ENCODE results near the gene JMJD6. TPM values are rescaled to one million over a fixed set of nuclear protein-coding genes. Genes with fewer than 3 reads are reported as not detected.

JMJD6 gene
- total and polyA plus RNA-seq, 9 of the 15 experiments (the other 6 are each of a cell fraction or from before 2014, with no cell fraction given): 2.5 to 52.3 (median 36.3) TPM

DNA sequence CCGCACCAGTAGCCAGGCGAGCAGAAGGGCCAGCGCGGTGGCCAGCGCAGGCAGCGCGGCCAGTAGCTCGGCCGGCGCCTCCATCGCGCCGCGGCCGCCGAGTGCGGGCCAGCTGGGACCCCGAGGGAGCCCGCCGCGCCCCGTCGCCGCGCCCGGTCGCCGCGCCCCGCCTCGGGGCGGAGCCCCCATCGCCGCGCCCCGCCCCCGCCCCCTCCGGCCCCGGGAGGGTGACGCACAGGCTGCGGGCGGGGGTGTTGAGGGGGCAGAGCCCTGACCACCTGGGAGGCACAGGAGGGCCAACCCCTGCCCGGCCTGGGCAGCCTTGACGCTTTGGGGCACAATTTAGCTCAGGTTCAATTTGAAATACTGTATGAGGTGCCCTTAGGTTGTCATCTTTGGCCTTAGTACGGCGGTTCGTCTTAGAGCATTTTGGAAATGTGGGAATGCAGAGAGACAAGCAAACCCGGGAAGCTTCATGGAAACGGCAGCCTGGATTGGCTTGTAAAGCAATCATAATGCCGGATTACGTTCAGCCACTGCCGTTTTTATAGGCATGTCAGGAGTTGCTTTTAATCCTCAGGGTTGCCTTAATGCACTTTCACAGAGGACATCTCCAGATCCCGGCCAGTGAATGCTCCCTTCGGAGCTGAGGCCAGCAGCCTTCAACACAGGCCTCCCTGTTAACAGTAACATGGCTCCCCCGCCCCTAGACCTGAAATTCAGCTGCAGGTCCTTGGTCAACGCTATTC, 15.4 kb downstream of the JMJD6 start, which contains the start of gene MXRA7 (continued):
- TF ChIP-seq, protein P1, sequence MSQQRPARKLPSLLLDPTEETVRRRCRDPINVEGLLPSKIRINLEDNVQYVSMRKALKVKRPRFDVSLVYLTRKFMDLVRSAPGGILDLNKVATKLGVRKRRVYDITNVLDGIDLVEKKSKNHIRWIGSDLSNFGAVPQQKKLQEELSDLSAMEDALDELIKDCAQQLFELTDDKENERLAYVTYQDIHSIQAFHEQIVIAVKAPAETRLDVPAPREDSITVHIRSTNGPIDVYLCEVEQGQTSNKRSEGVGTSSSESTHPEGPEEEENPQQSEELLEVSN (IDR thresholded peaks at IDR 0.05; ENCODE audit: borderline replicate concordance in 1 of 2, extremely low read depth in 1 of 2, insufficient read depth in 1 of 2, insufficient read length in 1 of 2, low read depth in 1 of 2, low read length in 1 of 2, poor library complexity in 1 of 2, severe bottlenecking in 1 of 2): peak in 1 of 2 experiments; percentile 12
- TF ChIP-seq ELF1 (tag; IDR thresholded peaks at IDR 0.05) (no peak), TBP (optimal IDR thresholded peaks at IDR 0.05; ENCODE audit: low read depth, low read length) (no peak), DPF2 (IDR thresholded peaks at IDR 0.05) (0 out of 2 replicates have a peak, but pooled peaks have one; percentile 38), ZNF212 (CRISPR knock-in tag; IDR thresholded peaks at IDR 0.05) (no peak), ZBTB5 (IDR thresholded peaks at IDR 0.05) (no peak), HNRNPL (IDR thresholded peaks at IDR 0.05; ENCODE audit: low read depth, low read length) (0 out of 2 replicates have a peak, but pooled peaks have one; percentile 12), KLF6 (CRISPR knock-in tag; IDR thresholded peaks at IDR 0.05; ENCODE audit: borderline replicate concordance) (no peak), ZNF655 (CRISPR knock-in tag; IDR thresholded peaks at IDR 0.05) (no peak), TEAD1 (CRISPR knock-in tag; IDR thresholded peaks at IDR 0.05) (no peak), SRSF3 (IDR thresholded peaks at IDR 0.05; ENCODE audit: insufficient read depth, low read length) (no peak), SIN3A (IDR thresholded peaks at IDR 0.05; ENCODE audit: borderline replicate concordance in 2 of 2, control insufficient read depth in 1 of 2, low read depth in 2 of 2, low read length in 2 of 2) (peak in 1 of 2 experiments; percentile 62; a peak in 1 of 4 replicates)
- TF ChIP-seq, protein P2, sequence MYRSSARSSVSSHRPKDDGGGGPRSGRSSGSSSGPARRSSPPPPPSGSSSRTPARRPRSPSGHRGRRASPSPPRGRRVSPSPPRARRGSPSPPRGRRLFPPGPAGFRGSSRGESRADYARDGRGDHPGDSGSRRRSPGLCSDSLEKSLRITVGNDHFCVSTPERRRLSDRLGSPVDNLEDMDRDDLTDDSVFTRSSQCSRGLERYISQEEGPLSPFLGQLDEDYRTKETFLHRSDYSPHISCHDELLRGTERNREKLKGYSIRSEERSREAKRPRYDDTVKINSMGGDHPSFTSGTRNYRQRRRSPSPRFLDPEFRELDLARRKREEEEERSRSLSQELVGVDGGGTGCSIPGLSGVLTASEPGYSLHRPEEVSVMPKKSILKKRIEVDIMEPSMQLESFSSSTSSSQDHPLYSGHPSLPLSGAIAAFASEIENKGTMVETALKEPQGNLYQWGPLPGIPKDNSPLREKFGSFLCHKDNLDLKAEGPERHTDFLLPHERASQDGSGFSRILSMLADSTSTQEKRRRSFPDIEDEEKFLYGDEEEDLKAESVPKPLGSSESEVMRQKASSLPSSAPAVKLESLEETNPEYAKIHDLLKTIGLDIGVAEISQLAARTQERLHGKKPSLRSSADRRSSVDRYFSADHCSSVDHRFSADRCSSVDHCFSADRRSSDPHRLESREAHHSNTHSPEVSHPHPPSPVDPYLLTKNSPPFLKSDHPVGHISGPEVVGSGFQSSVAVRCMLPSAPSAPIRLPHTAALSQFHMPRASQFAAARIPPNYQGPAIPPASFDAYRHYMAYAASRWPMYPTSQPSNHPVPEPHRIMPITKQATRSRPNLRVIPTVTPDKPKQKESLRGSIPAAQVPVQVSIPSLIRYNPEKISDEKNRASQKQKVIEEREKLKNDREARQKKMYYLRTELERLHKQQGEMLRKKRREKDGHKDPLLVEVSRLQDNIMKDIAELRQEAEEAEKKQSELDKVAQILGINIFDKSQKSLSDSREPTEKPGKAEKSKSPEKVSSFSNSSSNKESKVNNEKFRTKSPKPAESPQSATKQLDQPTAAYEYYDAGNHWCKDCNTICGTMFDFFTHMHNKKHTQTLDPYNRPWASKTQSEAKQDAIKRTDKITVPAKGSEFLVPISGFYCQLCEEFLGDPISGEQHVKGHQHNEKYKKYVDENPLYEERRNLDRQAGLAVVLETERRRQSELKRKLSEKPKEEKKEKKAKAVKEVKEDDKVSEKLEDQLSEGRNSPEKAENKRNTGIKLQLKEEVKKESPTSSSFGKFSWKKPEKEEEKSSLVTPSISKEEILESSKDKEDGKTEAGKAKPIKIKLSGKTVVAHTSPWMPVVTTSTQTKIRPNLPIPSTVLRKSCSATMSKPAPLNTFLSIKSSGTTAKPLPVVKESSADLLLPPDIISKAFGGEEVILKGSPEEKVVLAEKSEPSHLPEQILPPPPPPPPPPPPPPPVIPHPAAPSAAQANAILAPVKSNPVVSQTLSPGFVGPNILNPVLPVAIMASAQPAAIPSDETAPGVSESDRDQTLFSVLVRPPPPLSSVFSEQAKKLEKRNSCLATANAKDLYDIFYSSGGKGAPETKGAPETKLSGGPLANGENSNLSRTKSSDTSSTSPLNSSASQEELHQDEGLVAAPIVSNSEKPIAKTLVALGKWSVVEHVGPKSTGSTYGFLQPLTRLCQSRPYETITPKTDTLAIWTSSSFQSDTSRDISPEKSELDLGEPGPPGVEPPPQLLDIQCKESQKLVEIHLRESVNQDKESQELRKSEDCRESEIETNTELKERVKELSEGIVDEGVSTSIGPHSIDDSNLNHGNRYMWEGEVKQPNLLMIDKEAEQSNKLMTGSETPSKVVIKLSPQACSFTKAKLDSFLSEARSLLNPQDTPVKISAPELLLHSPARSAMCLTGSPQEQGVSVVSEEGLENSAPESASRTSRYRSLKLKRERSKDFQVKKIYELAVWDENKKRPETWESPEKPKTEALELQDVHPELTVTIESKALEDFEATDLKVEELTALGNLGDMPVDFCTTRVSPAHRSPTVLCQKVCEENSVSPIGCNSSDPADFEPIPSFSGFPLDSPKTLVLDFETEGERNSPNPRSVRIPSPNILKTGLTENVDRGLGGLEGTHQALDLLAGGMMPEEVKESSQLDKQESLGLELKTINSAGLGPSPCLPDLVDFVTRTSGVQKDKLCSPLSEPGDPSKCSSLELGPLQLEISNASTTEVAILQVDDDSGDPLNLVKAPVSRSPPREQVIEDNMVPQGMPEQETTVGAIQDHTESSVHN (IDR thresholded peaks at IDR 0.05; ENCODE audit: borderline replicate concordance in 1 of 2, low read depth in 1 of 2): no peak
